Sigmoid colon (tissue), 7 donors: ENCODE data around the gene CXCL3. TPM values are rescaled to one million over a fixed set of nuclear protein-coding genes. Genes with fewer than 3 reads are reported as not detected.

Experiments
- DNase-seq: peaks from one replicate; pipeline ENCODE4 v3.0.0-alpha.2; 2019
- H3K27ac ChIP-seq, 4 donors: fragments of 200-600 bp; sonication (generic); one replicate each; pipeline ENCODE4 v1.5.1; 2016 to 2019; ENCODE audit warnings: mild to moderate bottlenecking in 1 of 4
- H3K27me3 ChIP-seq, 3 donors: fragments of 200-600 bp; sonication (generic); one replicate each; pipeline ENCODE4 v1.5.1; 2019; ENCODE audit warnings: mild to moderate bottlenecking in 1 of 3
- H3K36me3 ChIP-seq, 4 donors: fragments of 200-600 bp; sonication (generic); one replicate each; pipeline ENCODE4 v1.5.1; 2016 to 2019
- H3K4me1 ChIP-seq, 4 donors: fragments of 200-600 bp; sonication (generic); one replicate each; pipeline ENCODE4 v1.5.1; 2017 to 2019
- H3K4me3 ChIP-seq, 4 donors: fragments of 200-600 bp; sonication (generic); one replicate each; pipeline ENCODE4 v1.5.1; 2017 to 2019; ENCODE audit warnings: mild to moderate bottlenecking in 2 of 4, moderate library complexity in 1 of 4
- H3K9me3 ChIP-seq, 4 donors: fragments of 200-600 bp in 3 of 4; sonication (generic) in 3 of 4; one replicate each; pipeline versions ENCODE4 v1.5.1 to v1.6.1; 2013 to 2019
- CTCF ChIP-seq, 4 experiments: fragments of 450-650 bp in 3 of 4; fragments of 200-600 bp in 1 of 4; IDR thresholded peaks; one replicate each; pipeline ENCODE4 v1.5.1; 2016 to 2019; ENCODE audit warnings: antibody characterized with exemption in 4 of 4, mild to moderate bottlenecking in 3 of 4, moderate library complexity in 2 of 4
- EP300 ChIP-seq, 4 donors: sonication (generic); formaldehyde crosslinking; IDR thresholded peaks; one replicate each; pipeline ENCODE4 v1.6.1; 2017; ENCODE audit warnings: antibody characterized with exemption in 4 of 4
- POLR2A ChIP-seq, 2 donors: fragments of 450-650 bp; IDR thresholded peaks; one replicate each; pipeline ENCODE4 v1.6.1; 2016; ENCODE audit warnings: antibody characterized with exemption in 2 of 2, mild to moderate bottlenecking in 2 of 2, moderate library complexity in 2 of 2
- POLR2AphosphoS5 ChIP-seq, 4 donors: sonication (generic); formaldehyde crosslinking; IDR thresholded peaks; one replicate each; pipeline ENCODE4 v1.6.1; 2017; ENCODE audit warnings: antibody characterized with exemption in 4 of 4
- WGBS, 2 donors: extraction: QIAGEN DNeasy Blood & Tissue Kit; methylation state at CpG; one replicate each; pipeline ENCODE4 v1.1.7; 2013; 5-methylcytosine and 5-hydroxymethylcytosine counted together
- intact Hi-C: fragments of 100-400 bp; cut with DNase I; formaldehyde crosslinking; loops from one replicate; pipeline ENCODE4 v1.15.1; 2023
- polyA plus RNA-seq, 3 donors: library from polyadenylated mRNA; stranded (reverse); fragments of 200-250 nt; gene quantifications; one replicate each; pipeline ENCODE4 v1.2.3, GENCODE V29; 2013
- small RNA-seq, 3 donors: library from RNA; depleted of rRNA; stranded (forward); fragments of <200 nt; gene quantifications; one replicate each; pipeline ENCODE3, GENCODE V24; 2016
- total RNA-seq, 4 donors: library from RNA; depleted of rRNA; stranded (reverse); fragments of >200 nt; gene quantifications; one replicate each; pipeline ENCODE4 v1.1.0, GENCODE V29; 2016
- donor health status: healthy with polysubstance abuse.
- donor health status: Bipolar disorder and iron deficiency.
- donor health status: healthy.

CXCL3 gene
- total and polyA plus RNA-seq, 7 donors = 2.4 to 82.2 (median 4.1) TPM; not detected in 3

- WGBS, 2 donors = 83 to 84% methylated on average over 2 of the region's 2 CpGs
- Histone ChIP-seq H3K27me3 (no peaks in the 10 kb centered on the region), H3K9me3 (no peaks in the 10 kb centered on the region), H3K4me3 (no peak within 1 kb of the TSS), H3K36me3 (no peaks in the 10 kb centered on the region), H3K27ac (no peak within 1 kb of the TSS), H3K4me1 (no peaks in the 10 kb centered on the region)
- no peak for DNase-seq
- TF ChIP-seq CTCF (IDR thresholded peaks at IDR 0.05) (no peak), EP300 (IDR thresholded peaks at IDR 0.05) (no peak), POLR2A (IDR thresholded peaks at IDR 0.05) (no peak), POLR2AphosphoS5 (IDR thresholded peaks at IDR 0.05) (no peak)
- intact Hi-C loops = no loop called here
These were observed 50.4 kb downstream of the CXCL3 start, which contains the start of gene PPBP for GRCh38 chr4:73988061-73988460. TSS of gene PPBP (minus strand) at chr4:73988190. CDS start at chr4:73988103, 87 bp downstream.

Small RNA genes lying within 50 kb of the gene (small RNA-seq; reads per million reads assigned to genes)
- 0 reads per million in 3 donors for gene RN7SL218P

Other genes starting within 250 kb of the CXCL3 start
- gene CXCL6, start 202.0 kb downstream of the CXCL3 start, total RNA-seq = 1 to 10 TPM in 1 of 4 donors, under 1 TPM in 2, not detected in 1; 0.33 to 9.6 (median 0.95) TPM
- gene CXCL6, start 202.0 kb downstream of the CXCL3 start, polyA plus RNA-seq = 1 to 10 TPM in 1 of 3 donors, under 1 TPM in 1, not detected in 1; 0.60 to 1.5 TPM
- gene PF4V1, start 185.4 kb downstream of the CXCL3 start, total RNA-seq = not detected
- not detected for gene PF4V1, start 185.4 kb downstream of the CXCL3 start, polyA plus RNA-seq
- gene CXCL1, start 169.3 kb downstream of the CXCL3 start, total RNA-seq = 1 to 10 TPM; 1.5 to 6.8 (median 4.0) TPM
- gene CXCL1, start 169.3 kb downstream of the CXCL3 start, polyA plus RNA-seq = 100 to 1,000 TPM in 1 of 3 donors, 10 to 100 TPM in 2; 13.2 to 222 (median 16.0) TPM
- 1 to 10 TPM in 1 of 4 donors, not detected in 3; 3.0 TPM for gene PF4, start 56.7 kb downstream of the CXCL3 start, total RNA-seq
- 10 to 100 TPM in 1 of 3 donors, not detected in 2; 14.7 TPM for gene PF4, start 56.7 kb downstream of the CXCL3 start, polyA plus RNA-seq
- not detected for gene PPBP, start 50.5 kb downstream of the CXCL3 start, total RNA-seq
- gene PPBP, start 50.5 kb downstream of the CXCL3 start, polyA plus RNA-seq = under 1 TPM in 1 of 3 donors, not detected in 2; 0.38 TPM
- gene CXCL5, start 40.0 kb downstream of the CXCL3 start, total RNA-seq = not detected
- gene CXCL5, start 40.0 kb downstream of the CXCL3 start, polyA plus RNA-seq = under 1 TPM in 2 of 3 donors, not detected in 1; 0.83 to 0.92 TPM
- gene CXCL2, start 60.5 kb upstream of the CXCL3 start, total RNA-seq = 10 to 100 TPM in 3 of 4 donors, 1 to 10 TPM in 1; 3.9 to 29.5 (median 14.3) TPM
- gene CXCL2, start 60.5 kb upstream of the CXCL3 start, polyA plus RNA-seq = 10 to 100 TPM in 1 of 3 donors, 1 to 10 TPM in 2; 6.9 to 69.1 (median 7.8) TPM
- gene MTHFD2L, start 119.4 kb upstream of the CXCL3 start, total RNA-seq = 10 to 100 TPM; 13.8 to 27.1 (median 22.9) TPM
- 10 to 100 TPM in 1 of 3 donors, 1 to 10 TPM in 2; 6.8 to 16.2 (median 9.7) TPM for gene MTHFD2L, start 119.4 kb upstream of the CXCL3 start, polyA plus RNA-seq